CD14-positive monocyte (primary cell): ENCODE data around the gene SLITRK4. TPM values are rescaled to one million over a fixed set of nuclear protein-coding genes. Genes with fewer than 3 reads are reported as not detected.

Experiments used
- DNase-seq, 3 donors: peaks; one replicate each; pipeline ENCODE4 v3.0.0-alpha.2; 2011 to 2022
- H2AFZ ChIP-seq: 2 replicates; pipeline ENCODE4 v1.6.0; 2012; ENCODE audit warnings: mild to moderate bottlenecking, low read depth, low read length, inconsistent platforms; ENCODE audit not compliant: insufficient read depth, poor library complexity, severe bottlenecking
- H3K27ac ChIP-seq, 2 donors: 1 replicate in 1 of 2; 2 replicates in 1 of 2; pipeline ENCODE4 v1.5.1; 2012 to 2013; ENCODE audit warnings: low read length in 2 of 2, control low read depth in 1 of 2, inconsistent platforms in 1 of 2, low read depth in 1 of 2, mild to moderate bottlenecking in 1 of 2
- H3K27me3 ChIP-seq, 2 donors: one replicate each; pipeline versions ENCODE4 v1.6.0 to v1.6.1; 2011 to 2013; ENCODE audit warnings: low read length in 2 of 2; ENCODE audit not compliant: control insufficient read depth in 2 of 2, insufficient read depth in 2 of 2
- H3K36me3 ChIP-seq, 2 donors: replicated peaks in 1 of 2; 1 replicate in 1 of 2; 2 replicates in 1 of 2; pipeline versions ENCODE4 v1.5.1 to v1.6.1; 2012 to 2013; ENCODE audit warnings: low read length in 2 of 2, control low read depth in 1 of 2, inconsistent platforms in 1 of 2, mild to moderate bottlenecking in 1 of 2; ENCODE audit not compliant: insufficient read depth in 2 of 2, control insufficient read depth in 1 of 2
- H3K4me1 ChIP-seq, 2 donors: 1 replicate in 1 of 2; 2 replicates in 1 of 2; pipeline versions ENCODE4 v1.5.1 to v1.6.1; 2012 to 2013; ENCODE audit warnings: low read length in 2 of 2, control low read depth in 1 of 2, inconsistent platforms in 1 of 2, mild to moderate bottlenecking in 1 of 2, moderate library complexity in 1 of 2; ENCODE audit not compliant: insufficient read depth in 2 of 2, control insufficient read depth in 1 of 2
- H3K4me2 ChIP-seq: replicated peaks from 2 replicates; pipeline ENCODE3; 2012; ENCODE audit warnings: low read length, moderate library complexity, mild to moderate bottlenecking; ENCODE audit not compliant: poor library complexity, severe bottlenecking; ENCODE audit errors: extremely low read depth
- H3K4me3 ChIP-seq, 3 experiments: fragments of 200-600 bp in 1 of 3; sonication (generic) in 1 of 3; replicated peaks in 1 of 3; 1 replicate in 2 of 3; 2 replicates in 1 of 3; pipeline ENCODE4 v1.5.1; 2011 to 2013; ENCODE audit warnings: low read length in 3 of 3, mild to moderate bottlenecking in 3 of 3, control low read depth in 2 of 3, low read depth in 2 of 3, inconsistent platforms in 1 of 3, moderate library complexity in 1 of 3
- H3K79me2 ChIP-seq: 2 replicates; pipeline ENCODE4 v1.6.0; 2012; ENCODE audit warnings: mild to moderate bottlenecking, control low read depth, inconsistent platforms, low read length, moderate library complexity; ENCODE audit not compliant: insufficient read depth
- H3K9ac ChIP-seq: 2 replicates; pipeline ENCODE4 v1.6.0; 2017; ENCODE audit warnings: low read length, mild to moderate bottlenecking; ENCODE audit not compliant: insufficient read depth, poor library complexity, severe bottlenecking
- H3K9me3 ChIP-seq, 2 donors: replicated peaks in 1 of 2; 1 replicate in 1 of 2; 2 replicates in 1 of 2; pipeline versions ENCODE4 v1.5.1 to v1.6.1; 2012 to 2013; ENCODE audit warnings: low read length in 2 of 2, control low read depth in 1 of 2; ENCODE audit not compliant: control insufficient read depth in 1 of 2, insufficient read depth in 1 of 2
- H4K20me1 ChIP-seq: 2 replicates; pipeline ENCODE4 v1.6.0; 2012; ENCODE audit warnings: mild to moderate bottlenecking, low read length, control low read depth, moderate library complexity; ENCODE audit not compliant: insufficient read depth
- H3K27ac Mint-ChIP-seq, 7 donors: one replicate each; pipeline ENCODE4 v1.8.0; 2020; ENCODE audit warnings: mild to moderate bottlenecking in 7 of 7, mixed read lengths in 7 of 7, moderate library complexity in 6 of 7, inconsistent platforms in 2 of 7
- H3K27me3 Mint-ChIP-seq, 3 donors: one replicate each; pipeline ENCODE4 v1.8.0; 2021 to 2022; ENCODE audit warnings: low read depth in 3 of 3, mild to moderate bottlenecking in 3 of 3, mixed read lengths in 3 of 3, moderate library complexity in 3 of 3, inconsistent platforms in 1 of 3
- H3K36me3 Mint-ChIP-seq, 2 donors: one replicate each; pipeline ENCODE4 v1.8.0; 2020; ENCODE audit warnings: mixed read lengths in 2 of 2, inconsistent platforms in 1 of 2, mild to moderate bottlenecking in 1 of 2
- H3K4me1 Mint-ChIP-seq: one replicate; pipeline ENCODE4 v1.8.0; 2020; ENCODE audit warnings: mild to moderate bottlenecking, mixed read lengths
- H3K4me3 Mint-ChIP-seq, 2 donors: one replicate each; pipeline ENCODE4 v1.8.0; 2020; ENCODE audit warnings: mild to moderate bottlenecking in 2 of 2, mixed read lengths in 2 of 2, moderate library complexity in 1 of 2
- H3K9me3 Mint-ChIP-seq, 7 donors: one replicate each; pipeline ENCODE4 v1.8.0; 2020 to 2022; ENCODE audit warnings: mixed read lengths in 7 of 7, mild to moderate bottlenecking in 6 of 7, moderate library complexity in 6 of 7, inconsistent platforms in 2 of 7
- WGBS: methylation state at CpG from one replicate; pipeline ENCODE4 v1.1.5; 2013; ENCODE audit warnings: missing lambda C conversion rate; ENCODE audit not compliant: insufficient coverage; 5-methylcytosine and 5-hydroxymethylcytosine counted together
- intact Hi-C, 2 donors: fragments of 100-400 bp; cut with micrococcal nuclease; formaldehyde crosslinking; loops; one replicate each; pipeline versions ENCODE4 v1.15.0 to v1.15.1; 2023
- polyA plus RNA-seq, 3 donors: library from polyadenylated mRNA; depleted of rRNA in 1 of 3; unstranded in 2 of 3; stranded (reverse) in 1 of 3; fragments of 300-500 nt in 2 of 3; fragments of >200 nt in 1 of 3; fragmentation: Illumina TruSeq in 2 of 3; gene quantifications; 1 replicate in 2 of 3; 2 replicates in 1 of 3; pipeline ENCODE4 v1.2.3, GENCODE V29; 2012 to 2021
- TF ChIP-seq, protein P1 (sequence below): fragments of 200-600 bp; IDR thresholded peaks from one replicate; pipeline ENCODE4 v1.8.0; 2022; ENCODE audit warnings: antibody characterized with exemption, mild to moderate bottlenecking

The SLITRK4 gene
- polyA plus RNA-seq, 3 donors = 4.7 to 13.2 (median 11.6) TPM

DNA sequence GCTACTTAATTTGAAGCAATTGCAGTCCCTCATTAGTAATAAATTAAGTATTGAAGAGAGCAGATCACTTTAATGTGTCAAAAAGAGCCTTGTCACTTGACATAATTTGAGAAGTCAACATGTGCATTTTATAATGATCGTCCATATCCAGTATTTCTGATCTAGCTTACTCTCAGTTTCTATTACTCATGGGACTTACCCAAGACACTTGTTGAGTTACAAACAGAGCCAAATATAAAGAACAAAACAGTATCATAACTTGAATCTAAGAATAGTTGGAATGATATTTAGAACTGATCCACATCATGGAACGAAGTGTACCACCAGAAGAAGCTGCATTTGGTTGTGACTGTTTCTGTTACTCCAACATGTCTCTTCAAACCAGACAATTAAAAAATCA lies 54.7 kb downstream of the SLITRK4 start:
- H3K4me3 Mint-ChIP-seq = no peak overlapping the region
- WGBS = no CpG with 5 or more reads among the region's 2 CpGs
- no peak overlapping the region for H3K27ac Mint-ChIP-seq

DNA sequence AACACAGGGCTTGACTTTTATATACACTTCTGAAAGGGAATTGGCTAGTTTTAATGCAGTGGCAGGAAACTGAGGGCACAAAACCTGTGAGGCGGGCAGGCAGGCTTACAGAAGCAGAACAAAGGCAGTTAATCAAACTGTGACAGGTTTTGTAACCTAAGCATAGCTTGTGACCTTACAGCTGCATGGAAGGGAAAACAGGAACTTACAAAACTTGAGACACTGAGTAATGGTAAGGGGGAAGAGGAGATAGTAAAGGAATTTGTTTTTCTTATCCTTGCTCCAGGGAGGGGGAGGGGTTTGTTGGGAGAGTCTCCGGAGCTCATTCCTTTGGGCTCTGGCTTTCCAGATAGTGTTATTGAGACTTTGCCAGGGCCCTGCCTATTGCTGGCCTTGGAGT lies 55.6 kb downstream of the SLITRK4 start:
- intact Hi-C loops = no loop called here
- Mint-ChIP-seq H3K36me3 (no peaks in the 10 kb centered on the region), H3K4me1 (peaks cover 10% of the 10 kb centered on the region), H3K27me3 (no peaks in the 10 kb centered on the region), H3K9me3 (peaks cover 0 to 7% (median 1%) of the 10 kb centered on the region in 7 donors), H3K4me3 (no peak overlapping the region), H3K27ac (peak overlapping the region in 6 of 7 donors; percentile 36 to 73 (median 55))
- no peaks in the 10 kb centered on the region for H3K79me2 ChIP-seq
- peak overlapping the region in 1 of 2 donors; percentile 58 for H3K27ac ChIP-seq
- peaks cover 10 to 22% of the 10 kb centered on the region in 2 donors for H3K4me1 ChIP-seq
- no peaks in the 10 kb centered on the region for H4K20me1 ChIP-seq
- H3K4me3 ChIP-seq = no peak overlapping the region
- H3K9ac ChIP-seq = no peak overlapping the region
- peak overlapping the region; percentile 15 for H3K4me2 ChIP-seq
- 0% methylated on average over 1 of the region's 2 CpGs for WGBS
- peak; percentile 32 to 49 (median 34) for DNase-seq
- H3K9me3 ChIP-seq = no peaks in the 10 kb centered on the region
- no peak overlapping the region for H2AFZ ChIP-seq
- H3K36me3 ChIP-seq = no peaks in the 10 kb centered on the region
- TF ChIP-seq, protein P1, sequence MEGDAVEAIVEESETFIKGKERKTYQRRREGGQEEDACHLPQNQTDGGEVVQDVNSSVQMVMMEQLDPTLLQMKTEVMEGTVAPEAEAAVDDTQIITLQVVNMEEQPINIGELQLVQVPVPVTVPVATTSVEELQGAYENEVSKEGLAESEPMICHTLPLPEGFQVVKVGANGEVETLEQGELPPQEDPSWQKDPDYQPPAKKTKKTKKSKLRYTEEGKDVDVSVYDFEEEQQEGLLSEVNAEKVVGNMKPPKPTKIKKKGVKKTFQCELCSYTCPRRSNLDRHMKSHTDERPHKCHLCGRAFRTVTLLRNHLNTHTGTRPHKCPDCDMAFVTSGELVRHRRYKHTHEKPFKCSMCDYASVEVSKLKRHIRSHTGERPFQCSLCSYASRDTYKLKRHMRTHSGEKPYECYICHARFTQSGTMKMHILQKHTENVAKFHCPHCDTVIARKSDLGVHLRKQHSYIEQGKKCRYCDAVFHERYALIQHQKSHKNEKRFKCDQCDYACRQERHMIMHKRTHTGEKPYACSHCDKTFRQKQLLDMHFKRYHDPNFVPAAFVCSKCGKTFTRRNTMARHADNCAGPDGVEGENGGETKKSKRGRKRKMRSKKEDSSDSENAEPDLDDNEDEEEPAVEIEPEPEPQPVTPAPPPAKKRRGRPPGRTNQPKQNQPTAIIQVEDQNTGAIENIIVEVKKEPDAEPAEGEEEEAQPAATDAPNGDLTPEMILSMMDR = no peak
- H3K27me3 ChIP-seq = no peaks in the 10 kb centered on the region

More for the DNA sequence above, 54.7 kb downstream of the SLITRK4 start:
- Mint-ChIP-seq H3K27me3 (no peaks in the 10 kb centered on the region), H3K9me3 (peaks cover 0 to 5% (median 1%) of the 10 kb centered on the region in 7 donors), H3K4me1 (peaks cover 10% of the 10 kb centered on the region), H3K36me3 (no peaks in the 10 kb centered on the region)
- no peaks in the 10 kb centered on the region for H3K9me3 ChIP-seq
- TF ChIP-seq, protein P1 = no peak
- intact Hi-C loops = no loop called here
- H3K4me1 ChIP-seq = peaks cover 10 to 22% of the 10 kb centered on the region in 2 donors
- no peaks in the 10 kb centered on the region for H4K20me1 ChIP-seq
- H3K27me3 ChIP-seq = no peaks in the 10 kb centered on the region
- H3K9ac ChIP-seq = no peak overlapping the region
- no peak overlapping the region for H3K27ac ChIP-seq
- no peak overlapping the region for H3K4me3 ChIP-seq
- no peak overlapping the region for H2AFZ ChIP-seq
- no peaks in the 10 kb centered on the region for H3K36me3 ChIP-seq
- H3K79me2 ChIP-seq = no peaks in the 10 kb centered on the region
- H3K4me2 ChIP-seq = no peak overlapping the region
- no peak for DNase-seq

Other genes with a start within 250 kb of the SLITRK4 start
- not detected for gene SPANXN3, start 118.6 kb downstream of the SLITRK4 start, polyA plus RNA-seq
- not detected for gene SPANXN2, start 84.7 kb upstream of the SLITRK4 start, polyA plus RNA-seq
- gene UBE2NL, start 248.0 kb upstream of the SLITRK4 start, polyA plus RNA-seq = not detected